NCI-H446 treated with DMSO at 0.1 percent for 48 hours (cell line): Measurements from ENCODE around the gene NKD1.

Experiments
- DNase-seq: peaks from one replicate; lab custom pipeline; 2025; lab: John Stamatoyannopoulos, UW

The NKD1 gene

GRCh38 chr16:50651835-50652438 lies 103.7 kb downstream of the NKD1 start:
- DNase-seq: no peak

DNA sequence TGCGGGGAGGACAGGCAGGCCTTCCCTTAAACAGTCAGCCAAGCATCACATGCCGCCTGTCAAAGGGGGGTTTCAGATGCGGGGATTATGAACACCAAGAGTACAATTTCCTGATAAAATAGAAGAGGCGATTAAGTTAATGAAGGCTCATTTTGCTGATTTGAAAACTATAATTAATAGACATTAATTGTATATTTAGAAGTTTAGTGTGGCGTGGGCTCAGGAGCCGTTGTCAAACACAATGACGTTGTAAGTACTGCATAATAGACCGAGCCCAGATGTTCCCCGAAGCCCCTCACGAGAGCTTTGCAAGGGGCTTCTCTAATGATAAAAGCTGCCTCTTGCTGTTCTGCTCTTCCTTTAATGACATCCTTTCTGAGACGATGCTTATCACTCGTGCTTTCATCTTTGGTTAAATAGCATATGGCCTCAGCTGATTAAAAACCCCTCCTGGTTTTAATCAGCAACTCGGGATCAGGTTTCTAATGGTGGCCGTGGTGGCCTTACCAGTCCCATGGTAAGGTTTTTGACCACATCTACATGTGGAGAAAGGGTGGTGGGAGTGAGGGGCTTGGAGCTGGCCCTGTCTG lies 104.7 kb downstream of the NKD1 start:
- no peak for DNase-seq

DNA sequence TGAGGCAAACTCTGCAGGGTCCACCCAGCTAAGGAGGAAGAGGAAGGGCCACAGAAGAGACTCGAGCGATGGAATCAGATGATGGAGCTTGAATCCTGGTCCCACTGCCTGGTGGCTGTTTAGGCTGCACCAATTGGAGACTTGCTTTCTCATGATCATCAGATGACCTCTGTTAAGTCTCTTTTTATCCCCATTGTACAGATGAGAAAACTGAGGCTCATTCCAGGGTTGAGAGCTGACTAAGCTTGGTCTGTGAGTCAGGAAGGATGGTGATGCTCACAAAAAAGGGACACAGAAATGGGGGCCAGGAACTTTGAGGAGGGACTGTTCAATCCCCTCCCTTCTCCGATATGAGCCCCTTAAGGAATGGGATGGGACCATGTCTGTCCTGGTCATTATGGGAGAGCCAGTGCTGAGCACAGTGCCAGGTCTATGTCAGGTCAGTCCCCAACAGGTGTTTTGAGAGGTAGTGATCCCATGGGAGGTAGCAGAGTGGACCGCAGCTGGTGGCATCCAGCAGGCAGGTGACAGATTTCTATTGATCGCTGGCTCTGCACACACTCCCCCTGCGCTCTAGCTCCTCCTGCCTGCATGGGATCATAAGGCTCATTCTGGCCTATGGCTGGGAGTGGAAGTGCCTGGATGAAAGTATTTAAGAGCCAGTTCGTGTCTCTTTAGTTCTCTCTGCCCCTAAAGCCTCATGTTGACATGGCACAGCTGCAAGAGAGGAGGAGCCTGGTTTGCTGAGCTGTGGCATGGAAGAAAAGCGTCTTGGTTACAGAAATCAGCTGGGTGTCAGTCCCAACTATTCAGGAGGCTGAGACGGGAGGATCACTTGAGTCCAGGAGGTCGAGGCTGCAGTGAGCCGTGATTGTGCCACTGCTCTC lies 105.7 kb downstream of the NKD1 start:
- no peak for DNase-seq

DNA sequence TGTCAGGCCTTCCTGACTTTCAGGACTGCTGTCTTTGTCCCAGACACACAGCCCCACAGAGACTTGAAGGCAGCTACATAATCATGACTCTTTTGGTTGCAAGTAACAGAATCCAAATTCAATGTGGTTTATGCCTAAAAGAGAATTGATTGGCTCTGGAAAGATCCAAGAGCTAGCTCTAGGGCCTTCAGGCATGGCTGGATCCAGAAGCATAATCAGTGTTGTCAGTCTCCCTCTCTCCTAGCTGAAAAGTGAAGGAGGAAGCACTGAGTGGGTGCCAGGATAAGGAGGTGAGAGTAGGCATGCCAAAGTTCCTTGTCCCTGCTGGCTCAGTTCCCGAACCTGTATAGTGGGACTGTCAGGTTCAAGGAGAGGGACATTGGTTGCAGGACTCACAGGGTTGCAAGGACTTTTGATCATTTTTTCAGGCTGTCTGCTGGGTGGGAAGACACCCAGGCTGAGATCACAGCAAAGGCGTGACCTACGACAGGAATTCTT lies 107.4 kb downstream of the NKD1 start:
- DNase-seq: no peak

DNA sequence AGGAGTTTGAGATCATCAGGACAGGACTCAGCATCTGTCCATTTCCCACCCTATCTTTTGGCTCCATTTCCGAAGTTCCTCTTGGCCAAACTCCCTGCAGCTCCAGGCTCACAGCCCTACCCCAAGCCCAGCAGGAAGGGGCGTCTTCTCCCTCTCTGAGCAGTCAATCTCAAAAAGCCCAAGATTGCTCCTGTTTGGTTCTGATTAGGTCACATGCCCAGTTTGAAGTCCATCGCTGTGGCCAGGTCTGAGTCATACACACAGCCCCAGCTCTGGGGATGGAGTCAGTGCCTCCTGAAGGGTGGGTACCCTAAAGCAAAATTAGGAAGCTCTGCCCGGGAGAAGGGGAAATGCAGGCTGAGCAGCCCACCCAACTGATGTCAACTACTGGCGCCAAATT lies 109.0 kb downstream of the NKD1 start:
- DNase-seq: no peak

DNA sequence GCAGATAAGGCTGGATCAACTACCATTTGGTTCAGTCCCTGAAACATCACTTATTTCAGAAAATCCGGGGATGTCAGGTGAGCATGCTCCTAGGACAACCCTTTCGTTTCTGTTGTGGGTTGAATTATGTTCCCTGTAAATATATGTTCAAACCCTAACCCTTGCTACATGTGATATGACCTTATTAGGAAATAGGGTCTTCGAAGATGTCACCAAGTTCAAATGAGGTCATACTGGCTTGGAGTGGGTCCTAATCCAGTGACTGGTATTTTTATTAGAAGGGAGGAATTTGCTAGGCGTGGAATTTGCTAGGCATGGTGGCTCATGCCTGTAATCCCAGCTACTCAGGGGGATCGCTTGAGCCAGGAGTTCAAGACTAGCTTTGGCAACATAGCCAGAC lies 111.6 kb downstream of the NKD1 start:
- no peak for DNase-seq

- DNase-seq: no peak
Observed at GRCh38 chr16:50662306-50662940, 114.2 kb downstream of the NKD1 start.

DNA sequence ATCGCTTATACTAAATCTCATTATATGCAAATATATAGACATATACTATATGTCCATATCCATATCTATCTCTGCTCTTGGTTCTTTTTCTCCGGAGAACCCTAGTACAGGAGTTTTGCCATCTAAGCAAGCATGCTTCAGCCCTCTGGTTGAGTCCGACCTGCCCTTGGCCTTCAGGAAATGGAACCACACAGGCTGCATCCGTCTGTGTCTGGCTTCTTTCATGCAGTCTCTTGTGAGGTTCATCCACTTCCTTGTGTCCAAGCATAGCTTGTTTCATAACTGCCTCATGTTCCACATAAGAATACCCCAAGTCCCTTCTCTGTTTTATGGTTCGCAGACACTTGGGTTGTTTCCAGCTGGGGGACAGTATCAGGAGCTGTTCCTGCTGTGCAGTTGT lies 116.1 kb downstream of the NKD1 start:
- DNase-seq: no peak

GRCh38 chr16:50665128-50665878 lies 117.1 kb downstream of the NKD1 start:
- no peak for DNase-seq

DNA sequence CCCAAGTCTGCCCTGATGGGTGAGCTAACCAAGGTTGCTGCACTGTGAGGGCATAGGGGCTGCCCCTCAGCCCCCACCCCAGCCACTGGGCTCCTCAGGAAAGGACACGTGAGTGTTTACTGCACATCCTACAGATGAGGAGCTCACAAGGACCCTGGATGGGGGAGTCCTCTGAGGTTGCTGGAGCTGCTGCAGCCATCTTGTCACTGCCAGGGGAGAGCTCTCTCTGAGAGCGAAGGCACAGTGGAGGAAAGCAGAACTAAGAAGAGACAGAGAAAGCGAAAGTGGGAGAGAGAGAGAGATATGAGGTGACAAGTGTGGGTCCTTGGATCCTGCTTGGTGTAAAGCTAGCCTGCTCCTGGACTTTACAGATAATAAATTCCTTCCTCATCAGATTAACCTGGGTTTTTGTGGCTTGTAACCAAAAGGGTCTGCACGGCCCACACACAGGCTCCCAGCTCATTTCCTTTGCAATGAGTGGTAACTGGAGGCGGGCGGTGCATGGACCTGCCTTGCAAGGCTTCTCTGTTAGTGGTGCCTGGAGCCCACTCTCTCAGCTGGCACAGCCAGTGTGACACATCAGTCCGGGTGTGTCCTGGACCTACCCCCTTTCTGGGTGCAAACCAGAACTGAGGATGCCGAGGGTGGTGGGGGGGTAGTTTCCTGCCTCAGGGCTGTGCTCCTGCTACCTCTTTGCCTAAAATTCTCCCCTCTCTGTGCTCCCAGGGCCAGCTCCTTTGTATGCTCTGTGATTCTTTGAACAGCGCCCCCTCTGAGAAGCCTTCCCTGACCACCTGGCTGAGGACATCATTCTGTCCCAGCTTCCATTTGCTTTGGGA lies 118.7 kb downstream of the NKD1 start:
- no peak for DNase-seq

DNA sequence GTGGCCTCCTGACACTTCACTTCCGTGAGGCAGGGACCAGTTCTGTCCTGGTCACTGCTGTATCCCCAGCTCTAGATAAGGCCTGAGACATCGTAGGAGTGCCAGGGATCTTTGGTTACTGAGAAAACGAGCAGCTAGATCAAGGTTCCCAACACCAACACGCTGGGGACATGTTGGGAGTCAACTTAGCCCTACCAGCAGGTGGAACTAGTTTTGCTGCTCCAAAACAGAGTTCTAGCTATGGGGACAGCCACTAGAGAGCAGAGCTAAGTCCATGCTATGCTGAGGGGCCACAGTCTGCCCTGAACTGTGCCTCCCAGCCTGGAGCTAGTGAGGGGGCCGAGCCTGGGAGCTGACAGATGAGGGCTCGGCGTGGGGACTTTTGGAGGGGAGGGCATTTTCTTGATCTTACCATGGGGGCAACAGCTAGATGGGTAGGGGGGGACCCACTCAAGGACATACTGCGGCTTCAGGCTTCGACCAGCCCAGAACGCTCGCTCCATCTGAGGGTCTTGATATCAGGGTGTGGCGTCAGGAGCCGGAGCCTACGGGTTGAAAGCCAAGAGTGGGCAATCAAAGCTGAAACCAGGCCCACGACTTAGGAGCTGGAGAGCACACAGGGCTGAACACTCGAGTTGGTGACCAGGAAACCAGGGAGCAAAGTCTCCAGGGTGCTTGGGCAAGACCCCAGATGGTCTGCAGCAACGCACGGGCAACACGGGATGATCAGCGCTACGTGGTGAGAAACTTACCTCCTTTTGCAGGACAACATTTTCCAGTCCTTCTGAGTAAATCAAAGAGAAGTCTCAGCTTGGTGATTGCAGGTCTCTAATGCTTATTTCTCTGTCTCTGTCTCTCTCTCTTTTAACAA lies 119.5 kb downstream of the NKD1 start:
- DNase-seq: no peak

DNA sequence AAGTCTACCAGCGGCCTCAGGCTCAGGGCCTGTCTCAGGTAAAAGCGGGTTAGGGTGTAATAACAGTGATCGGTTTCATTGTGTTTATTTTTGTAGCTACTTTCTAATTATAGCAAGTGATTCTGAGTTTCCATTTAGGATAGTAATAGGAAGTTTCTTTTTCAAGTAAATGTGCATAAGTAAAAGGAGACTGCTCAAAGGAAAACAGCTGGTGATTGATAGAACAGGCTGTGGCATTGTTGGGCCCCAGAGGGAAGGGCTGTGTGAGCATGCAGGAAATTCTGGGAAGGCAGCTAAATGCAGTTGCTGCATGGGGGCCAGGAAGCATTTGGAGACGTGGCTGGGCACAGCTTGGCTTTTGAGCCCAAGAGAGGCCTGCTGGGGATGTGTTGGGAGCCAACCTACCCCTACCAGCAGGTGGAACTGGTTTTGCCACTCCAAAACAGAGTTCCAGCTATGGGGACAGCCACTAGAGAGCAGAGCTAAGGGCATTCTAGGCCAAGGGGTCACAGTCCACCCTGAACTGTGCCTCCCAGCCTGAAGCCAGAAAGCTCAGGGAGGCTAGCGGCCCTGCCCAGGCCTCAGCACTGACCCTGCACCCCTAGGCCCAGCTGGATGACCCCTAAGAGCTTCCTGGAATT lies 120.3 kb downstream of the NKD1 start:
- DNase-seq: no peak

- DNase-seq: no peak
Observed at GRCh38 chr16:50669741-50670140, 121.5 kb downstream of the NKD1 start.

- no peak for DNase-seq
Observed at GRCh38 chr16:50670476-50670875, 122.3 kb downstream of the NKD1 start.

- no peak for DNase-seq
Observed at GRCh38 chr16:50671644-50672260, 123.6 kb downstream of the NKD1 start.

DNA sequence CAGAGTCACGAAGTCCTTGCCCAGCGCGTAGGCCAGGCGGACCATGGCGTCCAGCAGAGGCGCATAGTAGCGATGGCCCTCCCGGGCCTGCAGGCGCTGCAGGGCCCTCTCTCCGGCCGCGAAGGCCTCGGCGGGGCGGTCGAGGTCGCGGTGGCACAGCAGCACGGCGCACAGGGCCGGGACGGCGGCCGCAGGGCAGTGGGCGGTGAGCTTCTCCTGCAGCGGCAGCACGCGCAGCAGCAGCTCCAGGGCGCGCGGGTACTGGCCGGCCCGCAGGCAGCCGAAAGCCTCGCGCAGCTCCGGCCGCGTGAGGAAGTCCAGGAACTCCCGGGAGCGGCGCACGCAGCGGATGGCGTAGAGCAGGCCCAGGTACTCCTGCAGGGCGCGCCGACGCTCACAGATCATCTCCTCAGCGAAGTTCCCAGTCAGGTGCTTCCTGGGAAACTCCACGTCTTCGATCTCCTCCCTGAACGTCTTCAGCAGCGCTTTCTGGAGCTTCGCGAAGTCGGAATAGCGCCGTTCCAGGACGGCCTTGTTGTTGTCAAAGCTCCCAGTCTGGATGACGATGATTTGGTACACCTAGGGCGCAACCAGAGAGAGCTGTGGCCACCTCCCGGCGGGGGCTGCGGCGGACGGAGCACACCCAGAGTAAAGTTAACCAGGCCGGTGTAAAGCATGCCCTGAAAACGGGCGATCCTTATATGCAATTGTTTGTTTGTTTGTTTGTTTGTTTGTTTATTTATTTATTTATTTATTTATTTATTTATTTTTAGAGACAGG lies 125.5 kb downstream of the NKD1 start:
- no peak for DNase-seq

- no peak for DNase-seq
Observed at GRCh38 chr16:50674831-50675230, 126.6 kb downstream of the NKD1 start.
